ENCODE results near the gene PIP5K1B. TPM values are rescaled to one million over a fixed set of nuclear protein-coding genes. Genes with fewer than 3 reads are reported as not detected.

Gene PIP5K1B
- total RNA-seq, 1 donor from 2014 or later, result not detected

DNA sequence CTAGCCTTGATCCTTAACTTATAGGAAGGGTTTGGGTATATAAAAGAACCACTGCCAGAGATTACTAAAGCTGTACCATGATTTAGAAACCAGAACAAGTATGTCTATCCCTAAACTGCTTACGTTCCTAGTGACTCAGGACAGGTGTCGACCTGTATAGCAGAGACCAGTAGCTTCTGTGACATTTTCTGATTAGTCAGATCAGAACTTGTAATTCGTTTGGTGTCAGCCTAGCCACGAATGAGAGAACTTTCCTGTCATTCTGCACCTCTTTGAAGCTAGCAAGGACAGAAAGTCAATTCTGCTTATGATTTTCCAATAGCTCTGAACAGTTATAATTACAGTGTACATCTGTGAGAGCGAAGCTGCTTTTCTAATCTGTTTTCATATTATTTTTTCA, 269.4 kb downstream of the PIP5K1B start:
- no peak overlapping the region for H3K4me3 ChIP-seq (ENCODE audit: low read depth, low read length)
- TF ChIP-seq, protein P1, sequence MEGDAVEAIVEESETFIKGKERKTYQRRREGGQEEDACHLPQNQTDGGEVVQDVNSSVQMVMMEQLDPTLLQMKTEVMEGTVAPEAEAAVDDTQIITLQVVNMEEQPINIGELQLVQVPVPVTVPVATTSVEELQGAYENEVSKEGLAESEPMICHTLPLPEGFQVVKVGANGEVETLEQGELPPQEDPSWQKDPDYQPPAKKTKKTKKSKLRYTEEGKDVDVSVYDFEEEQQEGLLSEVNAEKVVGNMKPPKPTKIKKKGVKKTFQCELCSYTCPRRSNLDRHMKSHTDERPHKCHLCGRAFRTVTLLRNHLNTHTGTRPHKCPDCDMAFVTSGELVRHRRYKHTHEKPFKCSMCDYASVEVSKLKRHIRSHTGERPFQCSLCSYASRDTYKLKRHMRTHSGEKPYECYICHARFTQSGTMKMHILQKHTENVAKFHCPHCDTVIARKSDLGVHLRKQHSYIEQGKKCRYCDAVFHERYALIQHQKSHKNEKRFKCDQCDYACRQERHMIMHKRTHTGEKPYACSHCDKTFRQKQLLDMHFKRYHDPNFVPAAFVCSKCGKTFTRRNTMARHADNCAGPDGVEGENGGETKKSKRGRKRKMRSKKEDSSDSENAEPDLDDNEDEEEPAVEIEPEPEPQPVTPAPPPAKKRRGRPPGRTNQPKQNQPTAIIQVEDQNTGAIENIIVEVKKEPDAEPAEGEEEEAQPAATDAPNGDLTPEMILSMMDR (conservative IDR thresholded peaks at IDR 0.05; ENCODE audit: low read depth, low read length), result no peak

GRCh38 chr9:68974901-68975300, 269.9 kb downstream of the PIP5K1B start:
- TF ChIP-seq, protein P1 (conservative IDR thresholded peaks at IDR 0.05; ENCODE audit: low read depth, low read length), result no peak
- H3K4me3 ChIP-seq (ENCODE audit: low read depth, low read length), result no peak overlapping the region
- DNase-seq (ENCODE audit: low read depth), result no peak

More for the DNA sequence above, 269.4 kb downstream of the PIP5K1B start:
- no peak for DNase-seq (ENCODE audit: low read depth)

GRCh38 chr9:68975365-68976043, 270.5 kb downstream of the PIP5K1B start:
- TF ChIP-seq, protein P1 (conservative IDR thresholded peaks at IDR 0.05; ENCODE audit: low read depth, low read length), result no peak

DNA sequence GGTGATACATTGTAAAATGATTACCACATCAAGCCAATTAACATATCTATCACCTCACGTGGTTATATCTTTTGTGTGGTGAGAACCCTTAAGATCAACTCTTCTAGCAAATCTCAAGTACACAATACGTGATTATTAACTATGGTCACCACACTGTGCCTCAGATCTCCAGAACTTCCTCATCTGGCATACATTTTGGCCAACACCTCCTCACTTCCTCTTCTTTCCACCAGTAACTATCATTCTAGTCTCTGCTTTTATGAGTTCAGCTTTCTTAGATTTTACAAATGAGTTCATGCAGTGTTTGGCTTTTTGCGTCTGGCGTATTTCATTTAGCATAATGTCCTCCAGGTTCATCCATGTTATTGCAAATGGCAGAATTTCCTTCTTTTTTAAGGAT, 273.0 kb downstream of the PIP5K1B start:
- TF ChIP-seq, protein P1 (conservative IDR thresholded peaks at IDR 0.05; ENCODE audit: low read depth, low read length), result no peak
- DNase-seq (ENCODE audit: low read depth), result no peak
- no peak overlapping the region for H3K4me3 ChIP-seq (ENCODE audit: low read depth, low read length)

More at GRCh38 chr9:68975365-68976043, 270.5 kb downstream of the PIP5K1B start:
- no peak for DNase-seq (ENCODE audit: low read depth)
- no peak overlapping the region for H3K4me3 ChIP-seq (ENCODE audit: low read depth, low read length)

DNA sequence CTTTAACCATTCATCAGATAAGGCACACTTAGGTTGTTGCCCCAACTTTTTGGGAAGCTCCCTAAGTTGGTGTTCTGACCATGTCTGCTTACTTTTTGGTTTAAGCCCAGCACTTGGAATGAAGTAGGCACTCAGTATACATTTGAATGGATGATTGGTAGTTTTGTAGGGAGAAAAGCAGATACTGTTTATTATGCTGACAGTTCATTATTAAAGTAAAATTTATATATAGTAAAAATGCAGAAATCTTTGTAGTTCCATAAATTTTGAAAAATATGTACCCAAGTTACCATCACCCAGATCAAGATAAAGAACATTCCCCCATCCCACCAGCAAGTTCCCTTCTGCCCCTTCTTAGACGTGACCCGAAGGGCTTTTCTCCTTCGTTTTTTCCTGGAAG, 273.5 kb downstream of the PIP5K1B start:
- TF ChIP-seq, protein P1 (conservative IDR thresholded peaks at IDR 0.05; ENCODE audit: low read depth, low read length), result no peak
- no peak for DNase-seq (ENCODE audit: low read depth)
- no peak overlapping the region for H3K4me3 ChIP-seq (ENCODE audit: low read depth, low read length)

- TF ChIP-seq, protein P1 (conservative IDR thresholded peaks at IDR 0.05; ENCODE audit: low read depth, low read length), result no peak
- H3K4me3 ChIP-seq (ENCODE audit: low read depth, low read length), result no peak overlapping the region
- DNase-seq (ENCODE audit: low read depth), result no peak
Measured at GRCh38 chr9:68979538-68980314, 274.7 kb downstream of the PIP5K1B start.

Data from epithelial cell of proximal tubule (primary cell).